Measurements from ENCODE around the gene C1QTNF12. TPM values are rescaled to one million over a fixed set of nuclear protein-coding genes. Genes with fewer than 3 reads are reported as not detected.

The C1QTNF12 gene, protein sequence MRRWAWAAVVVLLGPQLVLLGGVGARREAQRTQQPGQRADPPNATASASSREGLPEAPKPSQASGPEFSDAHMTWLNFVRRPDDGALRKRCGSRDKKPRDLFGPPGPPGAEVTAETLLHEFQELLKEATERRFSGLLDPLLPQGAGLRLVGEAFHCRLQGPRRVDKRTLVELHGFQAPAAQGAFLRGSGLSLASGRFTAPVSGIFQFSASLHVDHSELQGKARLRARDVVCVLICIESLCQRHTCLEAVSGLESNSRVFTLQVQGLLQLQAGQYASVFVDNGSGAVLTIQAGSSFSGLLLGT
- 3.5 and 3.7 TPM in 2 replicates for total RNA-seq

DNA sequence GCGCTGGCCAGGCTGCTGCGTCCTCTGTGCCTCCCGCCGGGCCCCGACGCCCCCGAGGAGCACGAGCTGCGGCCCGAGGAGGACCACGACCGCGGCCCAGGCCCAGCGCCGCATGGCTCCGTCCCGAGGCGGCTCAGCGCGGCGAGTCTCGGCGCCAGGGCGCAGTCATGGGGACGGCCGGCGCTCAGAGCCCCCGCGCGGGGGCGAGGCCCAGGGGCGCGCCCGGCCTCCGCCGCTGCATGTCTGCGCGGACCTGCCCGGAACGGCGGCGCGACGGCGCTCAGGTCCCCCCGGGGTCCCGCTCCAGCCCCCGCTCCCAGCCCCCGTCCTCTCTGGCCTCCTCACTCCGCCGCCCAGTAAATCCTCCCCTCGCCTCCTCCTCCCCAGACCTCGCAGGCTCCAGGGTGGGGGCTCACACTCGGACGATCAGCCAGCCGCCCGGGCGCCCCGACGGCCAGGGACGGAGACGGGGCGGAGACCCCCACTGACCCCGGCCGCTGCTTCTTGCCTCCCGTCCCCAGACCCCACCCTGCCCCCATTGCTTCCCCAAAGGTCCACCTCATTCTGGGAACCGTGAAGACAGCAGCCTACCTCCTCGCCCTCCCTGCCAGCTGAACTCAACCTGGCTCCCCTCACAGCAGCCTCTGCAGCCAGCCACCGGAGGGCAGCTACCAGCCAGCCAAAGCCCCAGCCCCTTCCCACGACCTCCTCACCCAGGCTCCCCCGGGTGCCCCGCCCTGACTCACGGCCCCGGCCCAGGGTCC lies at the start of gene C1QTNF12:
C1QTNF12 (minus strand) TSS at position 146 of the 764 bp plus-strand sequence; CDS start at position 114, 32 bp downstream.
- intact Hi-C loops (cut with micrococcal nuclease), result no loop called here
- Mint-ChIP-seq H3K9me3 (no peaks in the 10 kb centered on the region), H3K4me3 (ENCODE audit: low read depth) (no peak within 1 kb of the TSS), H3K27me3 (ENCODE audit: low read depth) (no peaks in the 10 kb centered on the region), H3K4me1 (ENCODE audit: low read depth) (peaks cover 4% of the 10 kb centered on the region), H3K36me3 (ENCODE audit: low read depth) (peaks cover 4% of the 10 kb centered on the region), H3K27ac (no peak within 1 kb of the TSS)
- no peak for DNase-seq (ENCODE audit: low spot score)

DNA sequence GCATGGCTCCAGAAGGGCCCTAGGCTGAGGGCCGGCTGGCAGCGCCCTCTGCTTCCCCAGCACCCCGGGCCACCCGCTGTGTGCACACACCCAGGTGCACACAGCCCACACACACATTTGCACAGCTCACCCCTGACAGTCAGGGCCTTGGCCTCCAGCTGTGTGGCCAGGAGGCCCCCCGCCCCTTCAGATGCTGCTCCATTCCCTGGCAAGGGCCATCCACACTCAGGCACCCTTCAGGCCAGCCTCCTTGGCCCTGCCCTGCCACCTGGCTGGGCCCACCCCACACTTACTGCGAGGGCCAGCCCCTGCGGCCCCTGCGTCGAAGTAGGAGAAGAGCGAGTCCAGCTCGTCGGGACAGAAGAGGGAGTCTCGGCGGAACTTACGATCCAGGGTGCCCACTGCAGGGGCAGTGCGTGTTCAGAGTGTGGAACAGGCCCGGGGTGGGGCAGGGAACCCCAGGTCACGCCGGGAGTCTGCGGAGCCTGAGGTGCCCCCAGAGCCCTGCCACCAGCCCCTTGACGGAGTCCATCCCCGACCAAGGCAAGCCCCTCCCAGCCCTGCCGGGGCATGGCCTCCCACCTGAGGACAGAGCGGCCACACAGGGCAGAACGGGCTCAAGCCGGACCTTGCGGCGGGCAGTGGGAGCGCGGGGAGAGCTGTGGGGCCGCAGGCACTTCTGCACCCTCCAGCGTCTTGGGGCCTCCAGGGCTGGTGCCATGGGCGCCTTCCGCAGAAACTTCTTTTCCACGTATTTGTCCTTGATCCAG lies 48.8 kb upstream of the C1QTNF12 start:
- DNase-seq (ENCODE audit: low spot score), result no peak
- H3K9me3 Mint-ChIP-seq, result no peaks in the 10 kb centered on the region
- intact Hi-C loops (cut with micrococcal nuclease), result no loop called here
- no peak overlapping the region for H3K4me3 Mint-ChIP-seq (ENCODE audit: low read depth)
- no peaks in the 10 kb centered on the region for H3K4me1 Mint-ChIP-seq (ENCODE audit: low read depth)
- no peaks in the 10 kb centered on the region for H3K36me3 Mint-ChIP-seq (ENCODE audit: low read depth)
- no peaks in the 10 kb centered on the region for H3K27me3 Mint-ChIP-seq (ENCODE audit: low read depth)
- H3K27ac Mint-ChIP-seq, result no peak overlapping the region

DNA sequence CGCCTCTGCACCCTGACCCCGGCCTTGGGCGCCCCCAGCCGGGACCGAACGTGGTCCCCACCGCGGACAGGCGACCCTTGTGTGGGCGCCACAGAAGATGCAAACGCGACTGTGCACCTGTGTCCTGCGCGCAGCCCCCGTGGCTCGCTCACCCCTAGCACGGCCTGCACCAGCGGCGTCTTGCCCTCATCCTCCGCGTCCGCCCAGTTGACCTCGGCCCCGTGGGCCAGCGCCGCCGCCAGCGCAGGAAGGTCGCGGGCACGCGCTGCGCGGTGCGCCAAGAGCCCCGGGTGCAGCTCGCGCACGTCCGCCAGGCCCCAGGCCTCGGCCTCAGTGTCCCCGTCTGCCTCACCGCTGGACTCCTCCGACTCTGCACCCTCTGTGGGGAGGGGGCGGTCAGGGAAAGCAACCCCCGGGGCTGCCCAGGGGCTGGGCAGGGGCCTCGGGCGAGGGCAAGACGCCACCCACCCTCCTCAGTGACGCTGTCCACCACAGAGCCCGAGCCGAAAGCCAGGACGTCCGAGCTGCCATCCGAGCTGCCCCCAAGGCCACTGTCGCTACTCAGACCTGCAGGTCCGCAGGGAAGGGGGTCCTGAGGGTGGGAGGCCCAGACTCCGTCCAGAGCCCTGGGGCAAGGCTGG lies 47.8 kb upstream of the C1QTNF12 start:
- no peak for DNase-seq (ENCODE audit: low spot score)
- H3K27me3 Mint-ChIP-seq (ENCODE audit: low read depth), result no peaks in the 10 kb centered on the region

DNA sequence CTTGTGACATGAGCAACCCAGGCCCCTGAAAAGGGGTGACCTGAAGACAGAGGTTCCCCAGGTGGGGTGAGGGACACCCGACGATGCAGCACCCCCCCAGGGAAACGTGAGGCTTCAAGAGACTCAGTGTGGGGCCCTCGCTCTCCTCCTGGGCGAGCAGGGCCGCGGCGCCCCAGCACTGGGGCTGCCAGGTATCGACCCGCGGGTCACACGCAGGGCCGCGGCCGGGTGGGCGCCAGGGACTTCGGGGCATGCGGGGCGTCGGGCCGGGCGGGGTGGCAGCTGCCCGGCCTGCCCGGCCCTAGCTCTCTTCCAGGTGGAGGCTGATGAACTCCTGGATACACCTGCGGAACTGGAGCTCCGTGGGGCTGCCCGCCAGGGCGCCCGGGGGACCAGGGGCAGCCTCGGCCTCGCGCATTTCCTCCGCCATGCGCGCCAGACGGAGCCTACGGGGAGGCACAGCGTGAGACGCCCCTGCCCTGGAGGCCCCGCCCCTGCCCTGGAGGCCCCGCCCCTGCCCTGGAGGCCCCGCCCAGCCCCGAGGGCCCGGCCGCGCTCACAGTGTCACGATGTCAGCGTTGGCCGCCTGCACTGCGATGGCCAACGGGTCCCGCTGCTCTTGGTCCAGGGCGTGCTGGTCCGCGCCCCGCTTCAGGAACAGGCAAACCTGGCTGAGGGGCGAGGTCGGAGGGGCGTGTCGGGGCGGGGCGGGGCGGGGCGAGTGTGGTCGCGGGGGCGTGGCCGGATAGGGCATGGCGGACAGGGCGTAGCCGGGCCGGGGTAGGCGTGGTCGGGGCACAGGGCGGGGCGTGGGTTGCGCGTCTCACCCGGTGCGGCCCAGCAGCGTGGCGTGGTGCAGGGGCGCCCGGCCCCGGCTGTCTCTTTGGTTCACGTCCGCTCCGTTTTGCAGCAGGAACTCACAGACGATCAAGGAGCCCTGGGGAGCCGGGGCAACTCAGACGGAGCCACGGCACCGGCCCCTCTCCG lies 47.0 kb upstream of the C1QTNF12 start:
- no peak overlapping the region for H3K4me3 Mint-ChIP-seq (ENCODE audit: low read depth)
- intact Hi-C loops (cut with micrococcal nuclease), result loop anchor here (5.0 kb wide), 2 partner anchors 171 to 261 kb away; no protein-coding TSS in a partner anchor
- H3K9me3 Mint-ChIP-seq, result no peaks in the 10 kb centered on the region
- H3K36me3 Mint-ChIP-seq (ENCODE audit: low read depth), result no peaks in the 10 kb centered on the region
- no peaks in the 10 kb centered on the region for H3K4me1 Mint-ChIP-seq (ENCODE audit: low read depth)
- H3K27ac Mint-ChIP-seq, result no peak overlapping the region
- no peak for DNase-seq (ENCODE audit: low spot score)
- H3K27me3 Mint-ChIP-seq (ENCODE audit: low read depth), result no peaks in the 10 kb centered on the region

More for the DNA sequence above, 47.8 kb upstream of the C1QTNF12 start:
- intact Hi-C loops (cut with micrococcal nuclease), result loop anchor here (5.0 kb wide), 2 partner anchors 172 to 262 kb away; no protein-coding TSS in a partner anchor
- Mint-ChIP-seq H3K4me1 (ENCODE audit: low read depth) (no peaks in the 10 kb centered on the region), H3K4me3 (ENCODE audit: low read depth) (no peak overlapping the region), H3K36me3 (ENCODE audit: low read depth) (no peaks in the 10 kb centered on the region), H3K27ac (no peak overlapping the region), H3K9me3 (no peaks in the 10 kb centered on the region)

DNA sequence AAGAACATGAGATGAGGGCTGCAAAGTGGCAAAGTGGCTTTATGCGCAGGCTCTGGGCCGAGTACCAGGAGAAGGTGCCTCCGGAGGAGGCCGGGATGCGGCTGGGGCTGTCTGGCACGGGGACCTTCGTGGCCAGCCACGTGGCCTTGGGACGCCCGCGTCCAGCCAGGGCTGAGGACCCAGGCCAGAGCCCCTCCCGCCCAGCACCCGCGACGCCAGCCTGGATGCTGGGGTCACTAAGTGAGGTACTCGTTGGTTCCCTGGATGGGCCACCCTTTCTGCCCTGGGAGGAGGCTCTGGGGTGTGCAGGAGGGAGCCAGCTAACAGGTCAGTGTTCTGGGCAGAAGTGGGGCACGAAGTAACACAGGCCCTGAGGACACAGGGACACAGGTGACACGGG lies 46.3 kb upstream of the C1QTNF12 start:
- no peaks in the 10 kb centered on the region for H3K36me3 Mint-ChIP-seq (ENCODE audit: low read depth)
- no peaks in the 10 kb centered on the region for H3K9me3 Mint-ChIP-seq
- DNase-seq (ENCODE audit: low spot score), result no peak
- H3K27ac Mint-ChIP-seq, result no peak overlapping the region
- no peaks in the 10 kb centered on the region for H3K27me3 Mint-ChIP-seq (ENCODE audit: low read depth)
- H3K4me3 Mint-ChIP-seq (ENCODE audit: low read depth), result no peak overlapping the region
- intact Hi-C loops (cut with micrococcal nuclease), result loop anchor here (5.0 kb wide), 2 partner anchors 171 to 261 kb away; no protein-coding TSS in a partner anchor
- H3K4me1 Mint-ChIP-seq (ENCODE audit: low read depth), result no peaks in the 10 kb centered on the region

DNA sequence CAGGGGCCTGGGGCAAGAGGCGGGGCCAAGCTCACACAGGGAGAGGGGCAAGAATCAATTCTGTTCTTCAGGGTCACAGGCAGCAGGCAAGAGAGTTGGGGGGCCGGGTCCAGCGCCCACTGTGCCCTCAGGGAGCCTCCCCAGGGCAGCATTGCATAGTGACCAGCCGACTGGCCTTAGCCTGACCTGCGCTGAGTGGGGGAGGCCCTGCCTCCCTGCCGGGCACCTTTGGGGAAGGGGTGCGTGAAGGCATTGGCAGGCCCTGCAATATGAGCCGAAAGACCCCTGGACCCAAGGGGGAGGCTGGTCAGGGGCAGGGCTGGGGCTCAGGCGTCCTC lies 45.9 kb upstream of the C1QTNF12 start:
- H3K4me1 Mint-ChIP-seq (ENCODE audit: low read depth), result no peaks in the 10 kb centered on the region
- H3K36me3 Mint-ChIP-seq (ENCODE audit: low read depth), result no peaks in the 10 kb centered on the region
- H3K9me3 Mint-ChIP-seq, result no peaks in the 10 kb centered on the region
- no peak overlapping the region for H3K4me3 Mint-ChIP-seq (ENCODE audit: low read depth)
- no peak overlapping the region for H3K27ac Mint-ChIP-seq
- intact Hi-C loops (cut with micrococcal nuclease), result loop anchor here (5.0 kb wide), 2 partner anchors 170 to 260 kb away; no protein-coding TSS in a partner anchor
- DNase-seq (ENCODE audit: low spot score), result no peak
- H3K27me3 Mint-ChIP-seq (ENCODE audit: low read depth), result no peaks in the 10 kb centered on the region

DNA sequence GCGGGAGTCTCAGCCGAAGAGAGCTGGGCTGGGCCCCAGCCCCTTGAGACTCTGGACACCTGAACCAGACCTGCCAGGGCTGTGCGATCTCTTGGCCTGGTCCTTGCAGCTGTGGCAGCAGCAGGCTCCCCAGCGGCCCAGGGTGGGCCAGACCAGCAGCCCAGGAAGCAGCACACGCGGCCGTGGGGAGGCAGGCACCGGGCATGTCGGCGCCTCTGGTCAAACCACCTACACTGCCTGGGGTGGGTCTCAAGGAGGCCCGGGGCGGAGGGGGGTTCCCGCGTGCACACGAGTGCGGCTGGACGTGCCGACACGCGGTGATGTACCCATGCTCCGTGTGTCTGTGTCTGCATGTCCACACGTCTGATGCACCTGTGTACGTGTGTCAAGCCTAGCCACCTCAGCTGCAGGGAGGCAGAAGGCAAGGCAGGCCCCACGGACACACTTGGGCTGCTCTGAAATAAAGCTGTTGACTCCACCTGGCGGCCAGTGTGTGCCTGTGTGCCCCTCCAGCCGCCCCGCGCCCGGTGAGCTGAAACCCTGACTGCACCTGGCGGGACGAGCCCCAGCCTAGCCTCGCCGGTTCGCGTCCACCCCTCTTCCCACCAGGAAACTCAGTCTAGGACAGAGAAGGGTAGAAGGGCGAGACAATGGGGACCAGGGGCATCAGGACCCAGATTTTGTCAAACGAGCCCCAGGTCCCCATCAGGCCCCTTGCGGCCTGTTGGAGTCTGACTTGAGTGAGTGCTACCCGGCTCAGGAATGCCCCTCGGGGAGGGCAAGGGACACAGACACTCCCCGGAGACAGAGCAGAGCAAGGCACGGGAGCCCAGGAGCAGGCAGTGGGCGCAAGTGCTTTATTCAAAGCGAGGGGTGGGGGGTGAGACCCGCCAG lies 45.3 kb upstream of the C1QTNF12 start:
- Mint-ChIP-seq H3K27ac (no peak overlapping the region), H3K4me1 (ENCODE audit: low read depth) (no peaks in the 10 kb centered on the region), H3K9me3 (no peaks in the 10 kb centered on the region), H3K4me3 (ENCODE audit: low read depth) (no peak overlapping the region), H3K36me3 (ENCODE audit: low read depth) (no peaks in the 10 kb centered on the region), H3K27me3 (ENCODE audit: low read depth) (no peaks in the 10 kb centered on the region)
- intact Hi-C loops (cut with micrococcal nuclease), result loop anchor here (5.0 kb wide), 2 partner anchors 169 to 259 kb away; no protein-coding TSS in a partner anchor
- peak; percentile 51 for DNase-seq (ENCODE audit: low spot score)

DNA sequence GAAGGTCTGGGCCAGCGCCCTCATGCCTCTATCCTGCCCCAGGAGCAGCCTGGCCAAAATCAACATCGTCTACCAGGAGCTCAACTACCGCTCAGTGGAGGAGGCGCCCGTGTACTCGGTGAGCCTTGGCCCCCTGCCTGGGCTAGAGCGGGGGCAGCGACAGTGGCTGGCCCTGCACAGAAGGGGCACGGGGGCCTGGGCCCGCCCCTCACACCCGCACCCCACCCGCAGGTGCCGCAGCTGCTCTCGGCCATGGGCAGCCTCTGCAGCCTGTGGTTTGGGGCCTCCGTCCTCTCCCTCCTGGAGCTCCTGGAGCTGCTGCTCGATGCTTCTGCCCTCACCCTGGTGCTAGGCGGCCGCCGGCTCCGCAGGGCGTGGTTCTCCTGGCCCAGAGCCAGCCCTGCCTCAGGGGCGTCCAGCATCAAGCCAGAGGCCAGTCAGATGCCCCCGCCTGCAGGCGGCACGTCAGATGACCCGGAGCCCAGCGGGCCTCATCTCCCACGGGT lies 44.6 kb upstream of the C1QTNF12 start:
- no peak for DNase-seq (ENCODE audit: low spot score)
- H3K4me3 Mint-ChIP-seq (ENCODE audit: low read depth), result no peak overlapping the region

DNA sequence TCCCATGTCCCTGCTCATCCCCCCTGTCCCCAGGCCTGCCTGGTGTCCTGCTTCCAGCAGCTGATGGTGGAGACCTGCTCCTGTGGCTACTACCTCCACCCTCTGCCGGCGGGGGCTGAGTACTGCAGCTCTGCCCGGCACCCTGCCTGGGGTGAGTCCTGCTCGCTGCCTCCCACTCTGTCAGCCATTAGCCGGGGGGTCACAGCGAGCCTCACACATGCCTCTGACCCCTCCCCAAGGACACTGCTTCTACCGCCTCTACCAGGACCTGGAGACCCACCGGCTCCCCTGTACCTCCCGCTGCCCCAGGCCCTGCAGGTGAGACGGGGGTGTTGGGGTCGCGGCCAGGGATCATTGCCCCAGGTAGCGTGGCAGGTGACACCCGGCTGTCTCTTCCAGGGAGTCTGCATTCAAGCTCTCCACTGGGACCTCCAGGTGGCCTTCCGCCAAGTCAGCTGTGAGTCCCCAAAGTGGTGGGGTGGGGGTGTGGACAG lies 43.8 kb upstream of the C1QTNF12 start:
- H3K27ac Mint-ChIP-seq, result no peak overlapping the region
- DNase-seq (ENCODE audit: low spot score), result peak; percentile 58
- H3K4me3 Mint-ChIP-seq (ENCODE audit: low read depth), result no peak overlapping the region
- no peaks in the 10 kb centered on the region for H3K9me3 Mint-ChIP-seq
- H3K27me3 Mint-ChIP-seq (ENCODE audit: low read depth), result no peaks in the 10 kb centered on the region
- H3K36me3 Mint-ChIP-seq (ENCODE audit: low read depth), result no peaks in the 10 kb centered on the region
- intact Hi-C loops (cut with micrococcal nuclease), result loop anchor here (5.0 kb wide), 2 partner anchors 168 to 258 kb away; no protein-coding TSS in a partner anchor
- H3K4me1 Mint-ChIP-seq (ENCODE audit: low read depth), result no peaks in the 10 kb centered on the region

More for the DNA sequence above, 44.6 kb upstream of the C1QTNF12 start:
- Mint-ChIP-seq H3K4me1 (ENCODE audit: low read depth) (no peaks in the 10 kb centered on the region), H3K36me3 (ENCODE audit: low read depth) (no peaks in the 10 kb centered on the region), H3K9me3 (no peaks in the 10 kb centered on the region), H3K27me3 (ENCODE audit: low read depth) (no peaks in the 10 kb centered on the region), H3K27ac (no peak overlapping the region)
- intact Hi-C loops (cut with micrococcal nuclease), result loop anchor here (5.0 kb wide), 2 partner anchors 169 to 259 kb away; no protein-coding TSS in a partner anchor

DNA sequence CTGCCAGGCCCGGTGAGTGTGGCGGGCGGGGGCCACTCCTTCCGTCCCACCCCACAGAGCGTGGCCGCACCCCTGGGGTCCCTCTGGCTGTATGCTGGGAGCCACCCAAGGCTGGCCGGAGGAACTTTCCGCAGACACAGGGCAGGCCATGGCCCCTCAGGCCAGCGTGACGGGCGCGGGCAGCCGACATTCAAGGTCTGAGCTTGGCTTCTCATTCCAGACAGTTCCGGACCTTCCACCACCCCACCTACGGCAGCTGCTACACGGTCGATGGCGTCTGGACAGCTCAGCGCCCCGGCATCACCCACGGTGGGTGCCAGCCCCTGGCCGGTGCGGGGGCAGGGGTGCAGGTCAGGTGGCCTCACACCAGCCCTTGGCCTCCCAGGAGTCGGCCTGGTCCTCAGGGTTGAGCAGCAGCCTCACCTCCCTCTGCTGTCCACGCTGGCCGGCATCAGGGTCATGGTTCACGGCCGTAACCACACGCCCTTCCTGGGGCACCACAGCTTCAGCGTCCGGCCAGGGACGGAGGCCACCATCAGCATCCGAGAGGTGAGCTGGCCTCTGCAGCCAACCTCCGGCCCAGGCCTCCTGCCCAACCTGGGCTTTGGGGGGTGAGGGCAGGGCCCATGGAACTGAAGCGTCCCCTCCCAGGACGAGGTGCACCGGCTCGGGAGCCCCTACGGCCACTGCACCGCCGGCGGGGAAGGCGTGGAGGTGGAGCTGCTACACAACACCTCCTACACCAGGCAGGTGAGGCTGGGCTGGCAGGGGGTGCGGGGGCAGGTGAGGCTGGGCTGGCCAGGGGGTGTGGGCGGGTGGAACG lies 41.0 kb upstream of the C1QTNF12 start:
- no peak for DNase-seq (ENCODE audit: low spot score)
- no peaks in the 10 kb centered on the region for H3K9me3 Mint-ChIP-seq
- no peak overlapping the region for H3K27ac Mint-ChIP-seq
- H3K27me3 Mint-ChIP-seq (ENCODE audit: low read depth), result no peaks in the 10 kb centered on the region
- H3K4me3 Mint-ChIP-seq (ENCODE audit: low read depth), result no peak overlapping the region
- intact Hi-C loops (cut with micrococcal nuclease), result no loop called here
- peaks cover 1% of the 10 kb centered on the region for H3K4me1 Mint-ChIP-seq (ENCODE audit: low read depth)
- no peaks in the 10 kb centered on the region for H3K36me3 Mint-ChIP-seq (ENCODE audit: low read depth)

Measured in activated T-helper 2 cell treated with anti-CD3 and anti-CD28 coated beads, Interferon-gamma antibody, Interleukin-2, Interleukin-4, amounts not matched to agents 10 μg/mL and 5 μg/mL and 100 μg/mL, durations not matched to agents 14 hours and 24 hours and 36 hours (primary cell).